Measurements from ENCODE around the gene FBRS.

Gene FBRS

DNA sequence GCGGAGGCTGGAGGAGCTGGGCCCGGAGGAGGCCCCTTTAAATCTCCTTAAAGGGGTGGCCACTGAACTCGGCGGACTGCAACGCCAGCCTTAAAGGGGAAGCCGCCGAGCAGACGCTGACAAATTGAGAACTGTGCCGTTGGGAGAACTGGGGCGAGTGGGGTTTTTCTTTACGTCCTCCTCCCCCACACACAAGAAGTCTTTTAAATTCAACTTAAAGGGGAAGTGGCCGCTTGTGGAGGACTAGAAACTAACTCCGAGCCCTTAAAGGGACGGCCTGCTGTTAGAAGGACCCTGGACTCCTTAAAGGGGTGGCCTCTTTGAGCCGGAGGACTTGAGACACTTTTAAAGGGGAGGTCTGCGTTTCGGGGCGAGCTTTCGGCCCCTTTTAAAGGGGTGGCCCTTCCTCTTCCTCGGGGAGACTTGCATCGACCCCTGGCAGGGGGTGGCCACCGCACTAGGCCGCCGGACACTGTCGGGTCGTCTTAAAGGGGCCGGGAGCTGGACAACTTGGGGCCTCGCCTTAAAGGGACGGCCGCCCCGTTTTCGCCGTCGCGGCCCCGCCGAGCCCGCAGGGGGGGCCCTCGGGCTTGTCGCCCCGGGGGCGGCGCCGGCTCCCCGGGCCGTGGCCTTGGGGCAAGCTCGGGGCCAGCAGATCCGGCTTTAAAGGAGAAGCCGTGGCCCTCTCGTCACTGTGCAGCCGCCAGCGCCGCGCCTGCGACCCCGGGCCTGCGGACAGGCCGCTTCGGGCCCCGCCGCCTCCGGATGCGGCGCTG is 688 bp downstream of the FBRS start (continued):
- TF ChIP-seq YY1 (tag by site-specific recombination; IDR thresholded peaks at IDR 0.05) (peak; percentile 66; the same call in 1 of the 2 replicates), ZNF501 (tag by site-specific recombination; IDR thresholded peaks at IDR 0.05) (peak; percentile 33; the same call in 1 of the 2 replicates), ZNF324 (tag by site-specific recombination; IDR thresholded peaks at IDR 0.05) (0 out of 2 replicates have a peak, but pooled peaks have one; percentile 12), ZNF140 (tag by site-specific recombination; IDR thresholded peaks at IDR 0.05) (no peak), ZNF660 (tag by site-specific recombination; IDR thresholded peaks at IDR 0.05) (peak; percentile 87; the same call in 1 of the 2 replicates), ZNF292 (tag by site-specific recombination; IDR thresholded peaks at IDR 0.05; ENCODE audit: borderline replicate concordance, low read depth) (no peak), RBAK (tag by site-specific recombination; IDR thresholded peaks at IDR 0.05) (no peak), ZNF624 (tag by site-specific recombination; IDR thresholded peaks at IDR 0.05) (no peak), ZNF354C (tag by site-specific recombination; IDR thresholded peaks at IDR 0.05; ENCODE audit: borderline replicate concordance, low read depth) (no peak), ZNF701 (tag by site-specific recombination; IDR thresholded peaks at IDR 0.05) (no peak), IKZF3 (tag by site-specific recombination; IDR thresholded peaks at IDR 0.05) (0 out of 2 replicates have a peak, but pooled peaks have one; percentile 12), ZNF555 (tag by site-specific recombination; conservative IDR thresholded peaks at IDR 0.05) (no peak), ZNF394 (tag by site-specific recombination; IDR thresholded peaks at IDR 0.05; ENCODE audit: borderline replicate concordance) (peak; percentile 86; the same call in 1 of the 2 replicates)
- TF ChIP-seq, protein P1, sequence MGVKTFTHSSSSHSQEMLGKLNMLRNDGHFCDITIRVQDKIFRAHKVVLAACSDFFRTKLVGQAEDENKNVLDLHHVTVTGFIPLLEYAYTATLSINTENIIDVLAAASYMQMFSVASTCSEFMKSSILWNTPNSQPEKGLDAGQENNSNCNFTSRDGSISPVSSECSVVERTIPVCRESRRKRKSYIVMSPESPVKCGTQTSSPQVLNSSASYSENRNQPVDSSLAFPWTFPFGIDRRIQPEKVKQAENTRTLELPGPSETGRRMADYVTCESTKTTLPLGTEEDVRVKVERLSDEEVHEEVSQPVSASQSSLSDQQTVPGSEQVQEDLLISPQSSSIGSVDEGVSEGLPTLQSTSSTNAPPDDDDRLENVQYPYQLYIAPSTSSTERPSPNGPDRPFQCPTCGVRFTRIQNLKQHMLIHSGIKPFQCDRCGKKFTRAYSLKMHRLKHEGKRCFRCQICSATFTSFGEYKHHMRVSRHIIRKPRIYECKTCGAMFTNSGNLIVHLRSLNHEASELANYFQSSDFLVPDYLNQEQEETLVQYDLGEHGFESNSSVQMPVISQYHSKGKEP (tag by site-specific recombination; IDR thresholded peaks at IDR 0.05) = 0 out of 2 replicates have a peak, but pooled peaks have one; percentile 26

GRCh38 chr16:30659507-30660423 is 1.5 kb downstream of the FBRS start:
- Histone ChIP-seq H3K9me3 (ENCODE audit: control insufficient read depth, insufficient read depth, low read depth, low read length) (no peaks in the 10 kb centered on the region), H3K4me1 (ENCODE audit: control insufficient read depth, insufficient read depth, low read length) (peaks cover 7% of the 10 kb centered on the region), H3K27ac (ENCODE audit: extremely low read depth, low read depth, low read length) (peak overlapping the region; percentile 95), H3K36me3 (ENCODE audit: control insufficient read depth in 2 of 2, insufficient read depth in 1 of 2, low read length in 2 of 2) (peaks cover 26 to 68% of the 10 kb centered on the region in 2 experiments; a peak in 2 of 3 replicates), H3K4me3 (ENCODE audit: low read depth, low read length) (peak overlapping the region; percentile 91)
- ChIA-PET CTCF (interaction anchor here (0.6 to 4.1 kb wide), 10 partner anchors 10 to 499 kb away, joined by 3 to 43 read pairs (median 4); partner anchors contain the start of gene PRR14), POLR2A (interaction anchor here (0.6 to 2.6 kb wide), 18 partner anchors 8 to 594 kb away, joined by 3 to 29 read pairs (median 6); partner anchors contain the start of genes ALDOA, DCTPP1, PHKG2 and PRR14)
- TF ChIP-seq, protein P2, sequence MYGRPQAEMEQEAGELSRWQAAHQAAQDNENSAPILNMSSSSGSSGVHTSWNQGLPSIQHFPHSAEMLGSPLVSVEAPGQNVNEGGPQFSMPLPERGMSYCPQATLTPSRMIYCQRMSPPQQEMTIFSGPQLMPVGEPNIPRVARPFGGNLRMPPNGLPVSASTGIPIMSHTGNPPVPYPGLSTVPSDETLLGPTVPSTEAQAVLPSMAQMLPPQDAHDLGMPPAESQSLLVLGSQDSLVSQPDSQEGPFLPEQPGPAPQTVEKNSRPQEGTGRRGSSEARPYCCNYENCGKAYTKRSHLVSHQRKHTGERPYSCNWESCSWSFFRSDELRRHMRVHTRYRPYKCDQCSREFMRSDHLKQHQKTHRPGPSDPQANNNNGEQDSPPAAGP (tag by site-specific recombination; IDR thresholded peaks at IDR 0.05) = 0 out of 2 replicates have a peak, but pooled peaks have one; percentile 18
- TF ChIP-seq ZNF623 (tag by site-specific recombination; IDR thresholded peaks at IDR 0.05) (0 out of 2 replicates have a peak, but pooled peaks have one; percentile 5), ATF2 (tag by site-specific recombination; IDR thresholded peaks at IDR 0.05; ENCODE audit: low read depth) (no peak), ZBTB26 (tag by site-specific recombination; optimal IDR thresholded peaks at IDR 0.05) (peak; percentile 67), YY2 (tag by site-specific recombination; IDR thresholded peaks at IDR 0.05) (no peak), ZNF654 (tag by site-specific recombination; IDR thresholded peaks at IDR 0.05; ENCODE audit: low read depth) (no peak), GLIS1 (tag by site-specific recombination; IDR thresholded peaks at IDR 0.05) (peak; percentile 50), ZEB2 (tag by site-specific recombination; IDR thresholded peaks at IDR 0.05) (peak; percentile 39; the same call in 1 of the 2 replicates), ZXDB (tag by site-specific recombination; IDR thresholded peaks at IDR 0.05) (0 out of 2 replicates have a peak, but pooled peaks have one; percentile 32), ZNF768 (tag by site-specific recombination; IDR thresholded peaks at IDR 0.05) (no peak), KLF1 (tag by site-specific recombination; IDR thresholded peaks at IDR 0.05) (peak; percentile 31; the same call in 1 of the 2 replicates), ZFHX2 (tag by site-specific recombination; conservative IDR thresholded peaks at IDR 0.05) (peak; percentile 70), TRIM28 (IDR thresholded peaks at IDR 0.05; ENCODE audit: borderline replicate concordance, low read length) (no peak)
- TF ChIP-seq, protein P3, sequence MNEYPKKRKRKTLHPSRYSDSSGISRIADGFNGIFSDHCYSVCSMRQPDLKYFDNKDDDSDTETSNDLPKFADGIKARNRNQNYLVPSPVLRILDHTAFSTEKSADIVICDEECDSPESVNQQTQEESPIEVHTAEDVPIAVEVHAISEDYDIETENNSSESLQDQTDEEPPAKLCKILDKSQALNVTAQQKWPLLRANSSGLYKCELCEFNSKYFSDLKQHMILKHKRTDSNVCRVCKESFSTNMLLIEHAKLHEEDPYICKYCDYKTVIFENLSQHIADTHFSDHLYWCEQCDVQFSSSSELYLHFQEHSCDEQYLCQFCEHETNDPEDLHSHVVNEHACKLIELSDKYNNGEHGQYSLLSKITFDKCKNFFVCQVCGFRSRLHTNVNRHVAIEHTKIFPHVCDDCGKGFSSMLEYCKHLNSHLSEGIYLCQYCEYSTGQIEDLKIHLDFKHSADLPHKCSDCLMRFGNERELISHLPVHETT (tag by site-specific recombination; IDR thresholded peaks at IDR 0.05) = peak; percentile 53; the same call in 1 of the 2 replicates

Data from HEK293 (cell line).